CD4-positive, alpha-beta T cell treated with Interleukin-15 for 4 hours (primary cell): ENCODE data around the gene CNDP2.
"Not testable (repeated sequence)": the region's sequence is repeated elsewhere in the genome, so short reads cannot be mapped to it uniquely, and the experiment has no call there.

ENCODE experiments used
- DNase-seq: peaks from one replicate; pipeline ENCODE4 v3.0.0-alpha.2; 2020; ENCODE audit warnings: low spot score

CNDP2 gene

DNA sequence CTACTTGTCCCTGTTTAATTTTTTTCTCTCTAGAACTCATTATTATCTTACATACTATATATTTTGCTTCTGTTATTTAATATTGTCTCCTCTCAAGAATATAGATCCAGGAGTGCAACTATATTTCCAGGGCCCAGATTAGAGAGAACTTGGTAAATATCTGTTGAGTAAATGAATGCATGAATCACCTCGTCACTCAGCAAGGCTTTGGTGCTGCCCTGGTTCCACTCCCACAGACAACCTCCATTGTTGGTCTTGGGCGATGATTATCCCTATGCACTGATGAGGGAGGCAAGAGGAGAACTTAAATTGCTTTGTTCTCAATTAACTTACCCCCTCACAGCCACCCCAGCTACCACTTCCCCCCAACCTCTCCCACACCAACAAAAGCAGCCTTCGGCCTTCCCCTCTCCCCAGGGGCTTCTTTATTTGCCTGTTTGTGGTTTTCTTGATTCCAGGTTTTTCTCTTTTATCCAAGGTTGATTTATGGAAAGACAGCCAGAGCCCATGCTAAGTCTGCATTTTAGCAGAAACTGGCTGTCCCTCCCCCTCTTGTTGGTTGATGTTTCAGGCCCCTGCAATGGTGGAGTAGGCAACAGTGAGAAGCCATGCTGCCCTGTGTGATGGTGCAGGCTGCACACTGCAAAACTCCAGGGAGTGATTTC lies 22.1 kb upstream of the CNDP2 start:
- no peak for DNase-seq

DNA sequence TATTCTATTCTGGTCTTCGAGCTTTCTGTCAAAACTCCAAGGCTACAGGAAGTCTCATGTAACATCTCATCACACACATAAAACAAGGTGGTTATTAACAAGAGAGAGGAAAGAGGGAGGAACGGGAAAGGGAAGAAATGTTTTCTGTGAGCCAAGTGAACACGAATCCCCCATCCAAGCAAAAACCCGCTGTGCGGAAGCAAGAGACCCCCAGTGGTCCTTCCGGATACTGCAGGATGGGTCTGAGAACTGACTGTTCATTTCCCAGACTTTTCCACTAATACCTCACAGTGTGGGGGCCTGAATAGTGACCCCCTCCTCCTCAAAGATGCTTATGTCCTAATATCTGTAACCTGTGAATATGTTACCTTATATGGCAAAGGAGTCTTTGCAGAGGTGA lies 20.0 kb upstream of the CNDP2 start:
- DNase-seq, result no peak

DNA sequence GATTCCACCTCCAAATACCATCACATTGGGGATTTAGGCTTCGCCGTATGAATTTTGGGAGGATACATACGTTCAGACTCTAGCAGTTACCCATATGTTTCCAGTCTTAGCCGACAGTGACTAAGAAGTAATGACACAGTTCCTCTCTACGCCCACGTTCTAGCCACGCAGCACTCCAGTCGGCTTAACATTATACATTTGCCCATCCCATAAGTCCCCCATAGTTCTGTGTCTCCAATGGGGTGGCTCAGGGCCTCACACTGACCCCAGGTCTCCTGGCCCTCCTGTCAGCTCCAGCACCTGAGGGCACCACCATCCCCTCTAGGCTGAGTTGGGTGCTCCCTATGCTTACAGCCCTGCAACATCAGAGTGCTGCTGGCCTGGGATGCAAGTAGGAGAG lies 18.4 kb upstream of the CNDP2 start:
- DNase-seq, result no peak

DNA sequence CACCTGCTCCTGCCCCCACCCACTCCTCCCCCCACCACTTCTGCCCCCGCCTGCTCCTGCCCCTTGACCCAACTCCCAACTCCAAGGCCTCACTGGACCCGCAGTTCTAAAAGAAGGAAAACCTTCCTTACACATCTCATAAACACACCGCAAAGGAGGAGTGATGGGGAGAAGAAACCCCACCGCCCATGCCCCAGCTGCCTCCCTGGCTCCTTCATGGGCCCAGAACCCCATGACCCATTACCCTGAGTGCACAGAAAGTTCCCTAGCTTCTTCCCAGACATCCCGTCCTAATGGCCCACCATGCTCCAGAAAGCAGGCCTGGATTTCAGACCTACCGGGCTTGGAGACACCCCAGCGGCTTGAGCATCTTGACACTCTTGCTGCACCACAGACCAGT lies 17.8 kb upstream of the CNDP2 start:
- DNase-seq, result no peak

DNA sequence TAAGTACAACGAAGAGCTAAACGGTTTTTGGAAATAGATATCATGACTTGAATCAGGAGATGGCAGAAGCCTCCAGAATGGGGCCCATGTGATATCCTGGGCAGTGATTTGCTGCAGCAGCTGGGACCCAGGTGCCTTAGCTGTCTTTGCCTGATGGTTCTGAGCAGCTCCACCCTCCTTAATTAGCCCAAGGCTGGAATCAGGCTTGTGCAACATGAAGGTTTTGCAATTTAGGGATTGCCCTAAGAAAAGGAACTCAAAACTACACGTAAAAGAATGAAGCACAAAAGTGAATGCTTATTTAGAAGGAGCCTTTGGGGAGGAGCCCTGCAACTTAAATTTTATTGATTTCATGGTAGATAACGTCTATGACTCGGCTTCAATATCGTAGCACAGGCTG lies 17.3 kb upstream of the CNDP2 start:
- DNase-seq, result no peak

DNA sequence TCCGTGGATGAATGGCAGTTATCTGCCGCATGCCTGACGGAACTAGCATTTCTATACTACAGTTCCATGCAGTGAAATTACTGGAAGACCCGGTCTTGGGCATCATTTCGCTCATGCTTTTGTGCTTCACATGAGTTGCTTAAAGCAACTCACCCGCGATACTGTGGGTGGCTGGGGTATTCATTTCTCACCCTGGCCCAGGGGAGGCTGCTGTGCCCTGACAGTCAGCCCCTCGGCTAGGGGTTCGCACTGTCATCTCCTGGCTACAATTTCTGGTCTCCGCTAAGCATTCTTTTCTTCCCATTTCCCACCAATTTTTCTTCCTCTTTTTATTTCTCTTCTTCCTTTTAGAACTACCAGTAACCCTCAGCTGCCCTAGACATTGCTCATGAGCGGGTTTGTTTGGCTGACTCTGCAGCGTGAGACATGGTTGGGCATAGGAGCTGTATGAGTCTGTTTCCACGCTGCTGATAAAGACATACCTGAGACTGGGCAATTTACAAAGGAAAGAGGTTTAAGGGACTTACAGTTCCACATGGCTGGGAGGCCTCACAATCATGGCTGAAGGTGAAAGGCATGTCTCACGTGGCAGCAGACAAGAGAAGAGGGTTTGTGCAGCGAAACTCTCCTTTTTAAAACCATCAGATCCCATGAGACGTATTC lies 16.5 kb upstream of the CNDP2 start:
- no peak for DNase-seq

DNA sequence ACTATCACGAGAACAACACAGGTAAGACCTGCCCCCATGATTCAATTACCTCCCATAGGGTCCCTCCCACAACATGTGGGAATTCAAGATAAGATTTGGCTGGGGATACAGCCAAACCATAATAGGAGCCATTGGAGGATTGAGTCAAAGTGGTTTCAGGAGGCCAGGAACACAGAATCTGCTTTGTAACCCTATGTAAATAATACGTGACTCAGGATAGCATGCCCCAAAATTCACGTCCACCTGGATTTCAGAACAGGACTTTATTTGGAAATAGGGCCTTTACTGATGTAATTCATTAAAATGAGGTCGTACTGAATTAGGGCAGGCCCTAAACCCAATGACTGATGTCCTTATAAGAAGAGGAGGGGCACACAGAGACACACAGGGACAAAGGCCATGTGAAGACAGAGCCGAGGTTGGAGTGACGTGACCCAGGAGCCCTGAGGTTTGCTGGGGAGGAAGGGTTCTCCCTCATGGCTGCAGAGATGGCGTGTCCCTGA lies 16.0 kb upstream of the CNDP2 start:
- no peak for DNase-seq

DNA sequence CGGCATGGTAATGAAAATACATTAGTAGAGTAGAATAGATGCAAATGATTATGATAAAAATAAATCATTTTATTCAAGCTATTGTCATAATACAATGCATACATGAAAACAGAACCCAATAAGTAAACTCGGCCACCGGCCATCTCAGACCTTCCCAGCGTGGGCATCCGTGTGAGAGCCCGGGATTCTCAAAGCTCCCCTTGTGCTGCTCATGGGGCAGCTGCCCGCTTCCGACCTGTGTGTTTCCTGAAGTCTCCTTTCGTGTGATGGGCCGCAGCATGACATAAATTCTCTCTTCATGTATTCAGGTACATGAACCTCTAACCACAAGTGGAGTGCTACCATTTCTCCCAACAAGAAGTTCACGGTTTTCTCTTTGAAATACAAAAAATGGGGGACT lies 13.5 kb upstream of the CNDP2 start:
- no peak for DNase-seq

DNA sequence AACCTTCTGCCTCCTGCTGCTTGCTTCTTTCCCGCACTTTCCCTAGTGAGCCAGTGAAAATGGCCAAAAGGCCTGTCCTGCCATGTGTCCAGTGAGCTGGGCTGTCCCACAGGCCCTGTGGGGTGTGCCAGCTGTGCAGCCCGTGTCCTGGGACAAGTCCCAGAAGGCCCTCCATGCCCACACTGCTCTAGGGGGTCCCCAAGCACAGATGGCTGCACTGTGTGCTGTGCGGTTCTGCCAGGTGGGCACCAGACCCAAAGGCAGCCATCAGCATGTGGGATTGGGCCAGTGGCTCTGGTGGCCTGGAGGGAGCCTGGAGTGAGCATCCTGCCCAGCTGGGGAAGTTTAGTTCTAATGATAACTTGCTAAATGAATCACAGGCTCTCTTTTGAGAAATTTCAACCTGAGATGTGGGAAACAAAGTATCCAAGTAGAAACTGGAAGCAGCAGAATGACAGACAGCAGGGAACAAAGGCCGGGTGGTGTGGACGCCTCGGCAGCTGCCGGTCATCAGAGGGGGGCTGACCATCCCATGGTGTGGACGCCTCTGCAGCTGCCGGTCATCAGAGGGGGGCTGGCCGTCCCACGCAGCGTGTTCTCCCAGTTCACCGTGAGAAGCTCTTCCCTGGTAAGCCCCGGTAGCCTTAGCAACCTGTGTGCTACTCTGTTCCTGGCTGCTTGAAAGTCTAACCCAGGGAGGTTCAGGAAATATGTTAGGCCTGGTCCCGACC lies 9.9 kb upstream of the CNDP2 start:
- no peak for DNase-seq

DNA sequence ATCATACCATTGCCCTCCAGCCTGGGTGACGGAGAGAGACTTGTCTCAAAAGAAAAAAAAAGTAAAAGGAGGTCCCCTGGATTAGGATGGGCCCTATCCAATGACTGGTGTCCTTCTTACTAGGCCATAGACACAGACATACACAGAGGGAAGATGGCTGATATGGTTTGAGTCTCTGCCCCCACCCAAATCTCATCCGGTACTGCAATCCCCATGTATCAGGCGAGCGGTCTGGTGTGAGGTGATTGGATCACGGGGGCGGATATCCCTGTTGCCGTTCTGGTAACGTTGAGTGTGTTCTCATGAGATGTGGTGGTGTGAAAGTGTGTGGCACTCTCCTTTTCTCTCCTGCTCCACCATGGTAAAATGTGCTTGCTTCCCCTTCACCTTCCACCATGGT lies 7.8 kb upstream of the CNDP2 start:
- DNase-seq, result no peak

DNA sequence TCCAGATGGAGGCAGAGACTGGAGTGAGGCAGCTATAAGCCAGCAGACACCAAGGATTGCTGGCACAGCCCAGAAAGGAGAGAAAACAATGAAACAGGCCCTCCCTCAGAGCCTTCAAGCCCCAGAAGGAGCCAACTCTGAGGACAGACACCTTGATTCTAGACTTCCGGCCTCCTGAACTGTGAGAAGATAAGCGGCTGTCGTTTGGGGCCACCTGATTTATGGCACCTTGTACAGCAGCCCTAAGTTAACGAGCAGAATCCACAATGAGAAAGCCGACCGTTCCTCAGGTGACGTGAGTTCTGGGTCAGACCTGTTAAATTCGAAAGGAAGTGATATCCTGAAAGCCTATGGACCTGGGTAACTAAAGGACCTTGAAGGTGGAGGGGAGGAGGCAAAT lies 7.3 kb upstream of the CNDP2 start:
- DNase-seq, result no peak

DNA sequence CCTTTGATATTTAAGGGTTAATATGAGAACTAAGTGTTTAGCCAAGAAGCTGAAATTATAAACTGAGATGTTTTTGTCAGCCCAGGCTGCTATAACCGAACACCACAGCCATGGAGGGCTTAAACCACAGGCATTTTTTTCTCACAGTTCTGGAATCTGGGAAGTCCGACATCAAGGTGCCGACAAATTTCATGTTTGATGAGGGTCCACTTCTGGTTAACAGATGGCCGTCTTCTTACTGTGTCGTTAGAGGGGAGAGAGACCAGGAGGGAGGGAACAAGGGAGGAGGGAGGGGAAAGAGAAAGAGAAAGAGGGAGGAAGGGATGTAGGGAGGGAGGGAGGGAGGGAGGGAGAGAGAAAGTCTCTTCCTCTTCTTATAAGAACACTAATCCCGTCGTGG lies 6.5 kb upstream of the CNDP2 start:
- no peak for DNase-seq

DNA sequence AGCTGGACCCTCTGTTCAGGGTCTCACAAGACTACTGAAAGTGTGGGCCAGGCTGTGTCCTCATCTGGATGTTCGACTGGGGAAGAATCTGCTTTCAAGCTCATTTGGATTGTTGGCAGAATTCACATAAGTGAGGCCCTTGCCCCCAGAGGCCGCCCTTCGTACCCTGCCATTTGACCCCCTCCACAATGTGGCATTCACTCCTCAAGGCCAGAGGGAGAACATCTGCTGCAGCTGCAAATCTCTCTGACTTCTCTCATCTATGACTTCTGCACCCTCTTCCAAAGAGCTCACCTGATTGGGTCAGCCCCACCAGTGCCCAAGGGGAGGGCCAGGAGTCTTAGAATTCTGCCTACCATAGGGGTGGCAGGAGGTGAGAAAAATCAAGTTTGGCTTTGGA lies 3.9 kb upstream of the CNDP2 start:
- no peak for DNase-seq

DNA sequence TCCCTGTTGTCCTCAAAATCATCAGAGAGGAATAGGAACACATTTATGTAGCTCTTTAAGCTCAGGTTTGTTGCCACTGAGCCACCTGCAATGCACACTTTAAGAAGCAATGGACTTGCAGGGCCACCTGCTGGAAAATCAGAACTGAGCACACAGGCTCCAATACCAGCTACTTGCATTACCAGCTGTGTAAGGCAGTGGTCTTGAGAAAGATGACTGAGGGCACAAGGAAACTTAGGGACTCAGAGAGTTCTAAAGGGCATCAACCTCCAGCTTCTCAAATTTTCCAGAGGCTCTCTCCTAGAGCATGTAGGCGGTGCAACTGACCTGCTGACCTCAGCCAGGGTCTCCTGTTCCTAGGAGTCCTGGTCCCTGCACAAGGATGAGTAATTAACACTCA lies 2.5 kb upstream of the CNDP2 start:
- peak; percentile 74 for DNase-seq

DNA sequence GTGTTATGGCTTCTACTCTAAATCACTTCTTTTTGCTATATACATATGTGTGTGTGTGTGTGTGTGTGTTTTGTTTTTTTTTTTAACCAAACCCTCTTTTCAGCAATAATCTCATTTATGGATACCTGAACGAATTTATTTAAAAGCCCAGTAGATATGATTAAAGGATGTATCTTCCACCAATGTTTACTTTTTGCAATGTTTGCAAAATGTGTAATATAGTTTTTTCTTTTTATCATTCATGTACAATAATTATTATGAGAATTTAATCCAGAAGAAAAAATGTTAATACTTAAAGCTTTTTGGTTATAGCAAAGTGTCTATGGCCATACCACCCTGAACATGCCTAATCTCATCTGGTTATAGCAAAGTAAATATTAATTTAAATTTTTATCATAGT lies 1.6 kb upstream of the CNDP2 start:
- no peak for DNase-seq

DNA sequence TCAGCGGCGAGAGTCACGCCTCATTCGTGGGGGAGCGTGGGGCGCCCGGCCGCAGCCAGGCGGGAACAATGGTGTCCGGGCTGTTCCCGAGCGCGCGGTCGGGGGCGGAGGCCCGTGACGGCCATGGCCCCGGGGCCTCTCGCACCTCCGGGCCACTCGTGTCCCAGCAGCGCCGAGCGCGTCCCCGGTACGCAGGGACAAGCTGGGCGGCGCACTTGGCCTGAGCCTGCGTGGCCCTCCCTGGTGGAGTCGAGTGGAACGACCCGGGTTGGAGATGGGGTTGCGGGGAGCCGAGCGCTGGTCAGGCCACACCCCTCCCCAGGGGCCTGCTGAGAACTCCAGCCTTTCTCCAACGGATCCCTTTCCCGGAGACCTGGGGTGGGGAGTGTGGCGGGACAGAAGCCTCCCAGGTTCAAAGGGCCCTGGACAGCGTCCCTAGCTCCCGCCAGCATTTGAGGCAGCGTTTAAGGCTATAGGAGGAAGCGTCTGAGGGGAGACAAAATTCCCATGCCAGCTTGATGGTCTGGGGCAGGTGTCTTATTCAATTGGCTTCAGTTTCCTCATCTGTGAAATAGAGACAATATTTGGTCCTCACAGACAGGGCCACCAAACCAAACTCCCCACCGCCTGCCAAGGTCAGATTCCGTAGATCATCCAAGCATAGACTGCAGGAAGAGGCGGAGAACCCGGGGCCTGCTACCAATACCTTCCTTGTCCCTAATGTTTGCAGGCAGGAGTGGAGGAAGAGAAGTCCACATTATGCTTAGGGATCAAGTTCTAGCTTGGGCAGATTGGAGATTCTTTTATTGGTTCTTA lies 553 bp downstream of the CNDP2 start:
- peak; percentile 14 for DNase-seq

DNA sequence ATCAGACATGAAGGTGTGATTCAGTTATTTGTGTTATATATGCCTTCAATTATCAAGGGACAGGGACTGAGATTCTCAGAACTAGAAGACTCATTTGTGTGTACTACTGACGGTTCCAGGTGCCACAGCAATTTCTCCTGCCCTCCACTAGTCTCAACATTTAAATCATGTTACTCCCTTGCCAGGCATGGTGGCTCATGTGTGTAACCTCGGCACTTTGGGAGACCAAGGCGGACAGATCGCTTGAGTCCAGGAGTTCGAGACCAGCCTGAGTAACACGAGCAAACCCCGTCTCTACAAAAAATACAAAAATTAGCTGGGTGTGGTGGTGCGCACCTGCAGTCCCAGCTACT lies 1.1 kb downstream of the CNDP2 start:
- no peak for DNase-seq

DNA sequence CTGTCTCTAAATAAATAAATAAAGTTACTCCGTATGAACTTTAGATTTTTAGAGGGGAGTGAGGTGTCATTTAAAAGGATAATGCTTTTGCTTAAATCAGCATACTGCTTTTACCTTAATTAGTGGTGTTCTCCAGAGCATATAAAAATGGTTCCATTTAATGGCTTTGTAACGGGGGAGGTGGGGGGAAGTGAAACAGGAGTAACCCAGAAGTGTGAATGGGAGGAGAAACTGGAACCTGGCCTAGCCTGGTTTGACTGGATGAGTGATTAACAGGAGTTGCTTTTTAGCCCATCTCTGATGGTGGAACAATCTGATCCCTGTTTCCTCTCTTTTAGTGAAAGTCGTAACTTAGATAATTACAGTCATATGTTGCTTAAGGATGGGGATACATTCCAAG lies 1.6 kb downstream of the CNDP2 start:
- DNase-seq, result no peak

DNA sequence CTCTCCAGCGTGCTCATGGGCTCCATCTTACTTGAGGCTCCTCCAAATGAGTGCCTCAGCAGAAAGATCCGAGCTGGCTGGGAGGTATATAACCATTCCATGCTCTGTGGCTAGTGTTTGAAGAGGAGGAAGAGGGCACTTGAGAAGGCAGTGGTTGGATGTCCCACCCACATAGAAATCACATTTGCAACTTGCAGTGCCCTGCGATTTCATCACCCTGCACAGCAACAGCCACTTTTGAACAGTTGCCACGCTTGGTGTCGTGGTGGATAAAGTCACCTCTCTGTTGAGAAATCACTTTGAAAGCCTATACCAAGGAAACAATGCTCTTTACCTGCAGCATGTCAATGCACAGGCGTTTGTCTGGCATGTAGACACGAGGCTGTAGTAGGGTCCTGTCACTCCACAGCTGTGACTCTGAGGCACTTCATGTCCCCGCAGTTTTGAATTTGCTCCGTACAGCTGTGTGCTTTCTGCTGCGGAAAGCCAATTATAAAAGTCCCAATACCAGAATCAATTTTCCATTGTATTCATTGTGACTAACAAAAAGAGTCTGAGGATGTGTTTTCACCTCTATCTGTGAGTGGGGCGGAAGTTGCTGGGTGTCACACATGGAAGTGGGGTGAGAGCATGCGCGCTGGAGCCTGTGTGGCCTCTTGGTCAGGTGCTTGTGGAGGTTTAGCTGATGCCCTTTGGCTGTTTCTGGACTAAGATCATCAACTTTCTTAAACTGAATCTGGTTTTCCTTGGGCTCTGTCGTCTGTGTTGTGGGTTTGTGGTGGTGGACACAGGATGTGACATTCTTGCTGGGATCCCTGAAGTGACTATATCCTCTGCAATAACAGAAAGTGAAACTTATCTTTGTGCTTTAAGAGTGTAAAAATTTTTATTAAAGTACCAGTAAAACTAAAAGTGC lies 2.8 kb downstream of the CNDP2 start:
- peak; percentile 75 for DNase-seq

DNA sequence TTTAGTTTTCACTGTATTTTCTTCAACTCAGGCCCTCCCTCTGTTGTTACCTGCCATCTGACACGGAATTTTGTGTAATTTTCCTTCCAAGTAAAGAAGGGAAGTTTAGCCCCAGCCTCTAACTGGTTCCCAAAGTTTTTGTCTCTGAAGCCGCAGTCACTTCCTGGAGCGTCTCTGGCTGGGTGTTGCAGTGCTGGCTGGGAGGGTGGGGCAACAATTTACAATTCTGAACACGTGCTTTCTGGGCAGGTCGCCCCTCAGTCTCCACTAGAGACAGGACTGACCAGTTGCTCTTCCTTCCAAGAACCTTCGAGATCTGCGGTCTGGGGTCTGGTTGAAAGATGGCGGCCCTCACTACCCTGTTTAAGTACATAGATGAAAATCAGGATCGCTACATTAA lies 3.5 kb downstream of the CNDP2 start:
- peak; percentile 46 for DNase-seq

DNA sequence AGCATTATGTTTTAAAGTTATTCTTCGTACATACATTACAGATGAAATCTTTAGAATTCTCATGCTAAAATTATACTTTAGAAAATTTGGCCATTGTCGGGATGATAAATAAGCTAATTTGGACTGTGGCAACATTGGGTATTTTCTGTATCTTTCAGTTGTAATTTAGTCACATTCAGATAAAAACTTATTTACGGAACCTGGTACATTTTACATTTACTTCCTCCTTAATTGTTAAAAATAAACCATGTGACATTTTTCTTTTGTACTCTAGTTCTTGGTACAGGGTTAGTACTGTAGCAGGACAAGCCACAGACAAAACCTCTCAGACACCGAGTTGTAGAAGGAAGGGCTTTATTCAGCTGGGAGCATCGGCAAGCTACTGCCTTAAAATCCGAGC lies 4.2 kb downstream of the CNDP2 start:
- DNase-seq, result no peak

DNA sequence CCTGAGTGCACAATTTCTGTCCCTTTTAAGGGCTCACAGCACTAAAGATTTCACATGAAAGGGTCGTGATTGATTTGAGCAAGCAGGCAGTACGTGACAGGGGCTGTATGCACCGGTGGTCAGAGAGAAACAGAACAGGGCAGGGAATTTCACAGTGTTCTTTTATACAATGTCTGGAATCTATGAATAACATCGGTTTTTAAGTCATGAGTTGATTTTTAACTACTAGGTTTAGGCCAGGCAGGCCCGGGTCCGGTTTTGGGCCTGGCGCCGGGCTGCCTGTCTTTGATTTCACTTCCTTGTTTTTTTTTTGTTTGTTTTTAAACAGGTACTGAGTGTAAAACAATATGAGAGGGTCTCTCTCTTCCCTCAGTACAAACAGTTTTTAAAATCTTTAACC lies 4.6 kb downstream of the CNDP2 start:
- not testable (repeated sequence) for DNase-seq
